OCI-LY3 (cell line): ENCODE measurements around the gene IQGAP1.
"Not testable (repeated sequence)": the region's sequence is repeated elsewhere in the genome, so short reads cannot be mapped to it uniquely, and the experiment has no call there.

Experiments used
- CTCF ChIP-seq: fragments of 200-600, 300-600 bp; sonication (generic); IDR thresholded peaks from 2 replicates; pipeline ENCODE4 v1.5.1; 2014; ENCODE audit warnings: antibody characterized with exemption, low read length, low read depth
- EZH2phosphoT487 ChIP-seq: fragments of 200-600 bp; shearing (Covaris generic); IDR thresholded peaks from 2 replicates; pipeline ENCODE4 v1.6.1; 2018; ENCODE audit warnings: antibody characterized with exemption, mixed run types, low read depth

GRCh38 chr15:90409587-90409986, 21.5 kb downstream of the IQGAP1 start:
- not testable (repeated sequence) for TF ChIP-seq CTCF, EZH2phosphoT487
